ENCODE data around the gene CASS4.

GRCh38 chr20:56463428-56463827 lies 51.4 kb downstream of the CASS4 start:
- TF ChIP-seq CTCF (conservative IDR thresholded peaks at IDR 0.05 in 1 of 2, IDR thresholded peaks at IDR 0.05 in 1 of 2; ENCODE audit: low read depth in 1 of 2, low read length in 2 of 2) (no peak), EZH2 (IDR thresholded peaks at IDR 0.05; ENCODE audit: low read length, missing control alignments) (no peak)

All from fibroblast of lung (primary cell).